ENCODE data around the gene CFAP126.
"Not testable (repeated sequence)": the region's sequence is repeated elsewhere in the genome, so short reads cannot be mapped to it uniquely, and the experiment has no call there.

The CFAP126 gene

DNA sequence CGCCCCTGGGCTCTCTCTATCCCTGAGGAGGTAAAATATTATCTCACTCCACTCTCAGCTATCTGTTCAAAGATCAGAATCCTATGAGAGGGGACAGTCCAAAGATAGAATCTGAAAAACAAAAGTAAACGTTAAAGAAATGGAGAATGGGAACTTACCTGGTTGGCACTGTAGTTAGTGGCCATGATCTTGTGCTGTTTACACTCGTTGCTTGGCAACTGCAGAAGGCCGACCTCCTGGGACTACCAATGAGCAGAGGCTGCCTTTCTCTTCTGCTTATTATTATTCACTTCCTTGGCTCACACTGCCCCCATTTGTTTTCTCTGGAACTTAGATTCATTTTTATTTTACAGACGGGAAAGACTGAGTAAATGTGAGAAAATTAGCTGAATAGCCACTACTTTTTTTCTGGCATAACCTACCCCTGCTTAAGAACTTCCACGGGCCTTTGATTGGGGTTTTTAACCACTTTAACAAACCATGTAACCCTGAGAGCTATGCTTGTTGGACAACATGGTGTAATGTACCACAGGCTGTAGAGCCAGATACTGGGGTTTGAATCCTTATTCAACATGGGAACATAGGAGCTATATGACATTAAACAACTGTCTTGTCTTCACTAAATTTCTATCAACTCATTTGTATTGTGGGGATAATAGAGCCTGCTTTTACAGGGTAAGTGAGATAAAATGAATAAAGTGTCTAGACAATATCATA, at the start of gene CFAP126:
Gene CFAP126, minus strand, starts transcription at position 193 of the 717 bp plus-strand sequence. Its CDS starts 8 bp downstream, at position 185.
- no peak for DNase-seq (ENCODE audit: low read depth in 2 of 2)

DNA sequence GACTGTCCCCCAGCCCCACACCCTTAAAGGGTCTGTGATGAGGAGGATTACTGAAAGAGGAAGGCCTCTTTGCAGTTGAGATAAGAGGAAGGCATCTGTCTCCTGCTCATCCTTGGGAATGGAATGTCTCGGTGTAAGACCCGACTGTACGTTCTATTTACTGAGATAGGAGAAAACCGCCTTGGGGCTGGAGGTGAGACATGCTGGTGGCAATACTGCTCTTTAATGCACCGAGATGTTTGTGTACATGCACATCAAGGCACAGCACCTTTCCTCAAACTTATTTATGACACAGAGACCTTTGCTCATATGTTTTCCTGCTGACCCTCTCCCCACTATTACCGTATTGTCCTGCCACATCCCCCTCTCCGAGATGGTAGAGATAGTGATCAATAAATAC, 45.4 kb upstream of the CFAP126 start:
- DNase-seq (ENCODE audit: low read depth in 2 of 2): not testable (repeated sequence)

GRCh38 chr1:161410636-161410970, 42.9 kb upstream of the CFAP126 start:
- DNase-seq (ENCODE audit: low read depth in 2 of 2): not testable (repeated sequence)

DNA sequence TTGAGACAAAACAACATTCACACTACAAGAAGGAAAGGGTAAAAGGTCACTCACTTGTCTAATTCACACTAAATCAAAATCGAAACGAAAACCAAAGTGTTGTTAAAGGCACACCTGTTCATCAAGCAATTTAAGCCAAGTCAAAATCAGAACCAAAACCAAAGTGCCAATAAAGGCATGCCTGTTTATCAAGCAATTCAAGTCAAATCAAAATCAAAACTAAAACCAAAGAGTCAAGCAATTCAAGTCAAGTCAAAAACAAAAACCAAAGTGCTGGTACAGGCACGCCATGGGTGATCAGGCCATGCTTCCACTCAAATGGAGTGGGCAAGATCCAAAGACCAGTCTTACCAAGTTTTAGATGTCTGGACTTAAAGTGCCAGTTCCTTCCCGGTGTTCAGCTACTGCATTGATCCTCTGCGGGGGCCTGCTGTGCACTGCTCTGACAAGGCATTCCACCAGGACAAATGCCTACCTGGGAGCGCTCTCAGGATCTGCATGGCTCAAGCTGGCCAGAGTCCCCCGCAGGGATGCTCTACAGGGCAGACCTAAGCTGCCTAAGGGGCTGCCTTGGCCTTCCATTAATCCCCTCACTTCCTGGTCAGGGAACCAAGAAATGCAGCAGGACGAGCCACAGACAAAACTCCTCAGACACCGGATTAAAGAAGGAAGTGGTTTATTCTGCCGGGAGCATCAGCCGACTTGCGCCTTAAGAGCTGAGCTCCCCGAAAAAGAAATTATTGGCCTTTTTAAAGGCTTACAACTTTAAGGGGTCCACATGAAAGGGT, 42.4 kb upstream of the CFAP126 start:
- not testable (repeated sequence) for DNase-seq (ENCODE audit: low read depth in 2 of 2)

DNA sequence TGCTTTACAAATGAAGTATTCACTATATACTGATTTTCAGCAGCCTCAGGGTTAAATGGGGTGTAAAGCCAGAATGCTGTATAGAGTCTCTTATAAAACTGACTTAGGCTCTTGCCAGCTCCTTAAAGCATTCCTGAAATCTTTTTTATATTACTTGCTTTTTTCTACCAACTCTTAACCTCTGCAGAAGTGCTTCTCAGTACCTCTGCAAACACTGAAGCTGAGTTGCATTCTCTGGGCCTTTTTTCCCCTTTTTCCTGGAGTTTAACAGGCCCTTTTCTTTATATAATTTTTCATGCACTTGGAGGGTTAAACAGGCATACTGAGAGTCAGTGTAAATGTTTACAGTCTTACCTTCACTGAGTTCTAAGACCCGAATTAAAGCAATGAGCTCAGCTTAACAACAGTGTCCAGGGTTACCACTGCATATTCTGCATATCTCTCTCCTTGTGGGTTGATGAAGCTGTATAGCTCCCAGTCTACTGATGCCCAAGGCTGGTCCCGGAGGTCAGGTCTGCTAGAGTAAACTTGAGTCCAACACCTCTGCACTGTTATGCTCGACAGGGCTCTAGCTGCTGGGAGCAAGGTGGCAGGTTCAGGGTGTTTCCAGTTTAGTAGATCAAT, 40.9 kb upstream of the CFAP126 start:
- DNase-seq (ENCODE audit: low read depth in 2 of 2): no peak

GRCh38 chr1:161407451-161407985, 39.8 kb upstream of the CFAP126 start:
- DNase-seq (ENCODE audit: low read depth in 2 of 2): no peak

GRCh38 chr1:161406551-161406950, 38.9 kb upstream of the CFAP126 start:
- not testable (repeated sequence) for DNase-seq (ENCODE audit: low read depth in 2 of 2)

- no peak for DNase-seq (ENCODE audit: low read depth in 2 of 2)
Observed at GRCh38 chr1:161404051-161404597, 36.4 kb upstream of the CFAP126 start.

GRCh38 chr1:161402446-161402845, 34.8 kb upstream of the CFAP126 start:
- no peak for DNase-seq (ENCODE audit: low read depth in 2 of 2)

DNA sequence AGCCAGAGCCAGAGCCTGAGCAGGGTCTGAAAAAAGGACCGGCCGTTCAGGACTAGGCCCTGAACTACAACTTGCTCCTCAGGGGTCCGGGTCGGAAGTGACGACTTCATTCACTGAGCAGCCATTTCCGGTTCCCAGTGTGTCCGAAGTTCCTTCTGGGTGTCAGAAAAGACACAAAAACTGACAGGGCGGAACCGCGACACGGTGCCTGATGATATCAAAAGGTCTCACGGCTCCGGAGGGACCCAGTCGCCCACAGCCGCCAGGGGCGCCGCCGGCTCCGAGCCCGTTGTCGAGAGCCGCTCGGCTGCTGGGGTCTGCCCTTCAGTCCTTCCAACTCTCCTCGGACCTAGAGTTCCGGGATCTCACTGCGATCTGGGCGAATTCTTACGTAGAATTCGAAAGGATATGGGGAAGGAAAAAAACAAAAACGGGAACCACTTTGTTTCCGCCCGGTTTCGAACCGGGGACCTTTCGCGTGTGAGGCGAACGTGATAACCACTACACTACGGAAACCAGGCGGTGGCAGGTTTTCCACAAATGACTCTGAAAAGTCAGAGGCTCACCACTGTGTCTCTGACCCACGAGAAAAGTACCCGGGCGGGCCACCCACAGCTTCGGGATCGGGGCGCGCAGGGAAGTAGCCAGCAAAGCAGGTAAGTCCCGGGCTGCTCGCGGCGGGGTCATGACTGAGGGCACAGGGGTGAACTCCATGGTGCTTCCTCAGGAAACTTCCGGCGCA, 31.8 kb upstream of the CFAP126 start:
- peak; percentile 87 to 89 for DNase-seq (ENCODE audit: low read depth in 2 of 2)

- no peak for DNase-seq (ENCODE audit: low read depth in 2 of 2)
Observed at GRCh38 chr1:161398900-161399256, 31.2 kb upstream of the CFAP126 start.

DNA sequence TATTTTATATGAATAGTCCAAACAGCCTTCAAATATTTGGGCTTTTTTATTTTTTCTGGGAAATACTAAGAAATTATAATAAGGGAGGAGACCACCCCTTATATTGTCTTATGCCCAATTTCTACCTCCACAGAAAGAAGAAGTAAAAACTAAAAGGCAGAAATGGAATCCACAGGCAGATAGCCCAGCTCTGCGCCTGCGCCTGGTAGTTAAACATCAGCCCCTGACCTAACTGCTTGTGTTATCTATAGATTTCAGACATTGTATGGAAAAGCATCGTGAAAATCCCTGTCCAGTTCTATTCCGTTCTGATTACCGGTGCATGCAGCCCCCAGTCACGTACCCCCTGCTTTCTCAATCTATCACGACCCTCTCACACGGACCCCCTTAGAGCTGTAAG, 29.4 kb upstream of the CFAP126 start:
- not testable (repeated sequence) for DNase-seq (ENCODE audit: low read depth in 2 of 2)

- DNase-seq (ENCODE audit: low read depth in 2 of 2): no peak
Observed at GRCh38 chr1:161393151-161393550, 25.5 kb upstream of the CFAP126 start.

DNA sequence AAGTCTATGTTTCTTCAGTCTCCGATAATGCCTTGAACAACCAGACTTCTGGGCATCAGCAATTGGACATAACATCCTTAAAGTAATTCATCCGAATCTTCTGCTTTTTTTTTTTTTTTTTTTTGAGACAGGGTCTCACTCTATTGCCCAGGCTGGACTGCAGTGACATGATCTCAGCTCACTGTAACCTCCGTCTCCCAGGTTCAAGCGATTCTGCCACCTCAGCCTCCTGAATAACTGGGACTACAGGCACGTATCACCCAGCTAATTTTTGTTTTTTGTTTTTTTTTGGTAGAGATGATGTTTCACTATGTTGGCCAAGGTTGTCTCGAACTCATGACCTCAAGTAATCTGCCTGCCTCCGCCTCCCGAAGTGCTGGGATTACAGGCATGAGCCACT, 23.9 kb upstream of the CFAP126 start:
- no peak for DNase-seq (ENCODE audit: low read depth in 2 of 2)

DNA sequence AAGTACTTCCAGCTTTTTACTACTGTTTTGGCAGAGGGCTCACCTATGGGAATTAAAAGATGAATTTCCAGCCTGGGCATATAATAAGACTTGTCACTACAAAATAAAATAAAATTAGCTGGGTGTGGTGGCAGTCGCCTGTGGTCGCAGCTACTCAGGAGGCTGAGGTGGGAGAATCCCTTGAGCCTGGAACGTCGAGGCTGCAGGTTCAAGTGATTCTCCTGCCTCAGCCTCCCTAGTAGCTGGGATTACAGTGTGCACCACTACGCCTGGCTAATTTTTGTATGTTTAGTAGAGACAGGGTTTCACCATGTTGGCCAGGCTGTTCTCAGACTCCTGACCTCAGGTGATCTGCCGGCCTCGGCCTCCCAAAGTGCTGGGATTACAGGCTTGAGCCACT, 23.5 kb upstream of the CFAP126 start:
- DNase-seq (ENCODE audit: low read depth in 2 of 2): not testable (repeated sequence)

- no peak for DNase-seq (ENCODE audit: low read depth in 2 of 2)
Observed at GRCh38 chr1:161390559-161390858, 22.8 kb upstream of the CFAP126 start.

DNA sequence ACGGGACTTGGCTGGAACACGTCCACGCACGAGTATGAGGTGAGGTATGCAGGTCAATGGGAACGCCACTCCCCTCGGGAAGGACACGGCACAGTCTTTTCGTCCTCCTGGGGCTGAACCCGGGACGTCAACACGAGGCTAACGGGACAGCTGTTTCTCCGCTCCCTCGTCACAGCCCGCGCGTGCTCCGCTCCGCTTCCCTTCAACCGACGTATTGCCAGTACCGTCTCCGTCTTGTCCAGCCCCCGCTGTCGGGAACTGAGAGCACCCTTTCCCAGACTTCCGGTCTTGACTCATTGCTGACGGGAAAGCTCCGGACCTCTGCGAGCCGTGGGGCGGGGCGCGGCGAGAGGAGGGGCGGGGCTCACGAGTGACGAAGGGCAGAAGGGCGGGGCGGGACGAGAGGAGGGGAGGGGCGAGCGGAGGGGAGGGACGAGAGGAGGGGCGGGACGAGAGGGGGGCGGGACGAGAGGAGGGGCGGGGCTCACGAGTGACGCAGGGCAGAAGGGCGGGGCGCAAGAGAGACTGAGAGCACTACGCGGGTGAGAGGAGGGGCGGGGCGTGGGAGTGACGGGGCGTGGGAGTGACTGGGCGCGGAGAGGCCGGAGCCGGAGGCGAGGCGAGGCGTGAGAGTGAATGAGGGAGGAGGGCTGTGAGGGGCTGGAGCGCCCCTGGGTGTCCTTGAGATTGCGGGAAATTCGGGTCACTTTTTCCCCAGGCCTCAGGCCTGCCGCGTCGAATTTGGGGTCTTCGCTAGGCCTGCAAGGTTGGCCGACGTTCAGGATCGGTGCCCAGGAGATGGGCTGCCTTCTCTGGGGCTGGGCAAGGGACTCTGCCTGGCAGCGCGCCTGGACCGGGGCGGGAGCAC, 22.2 kb upstream of the CFAP126 start:
- peak; percentile 87 to 91 for DNase-seq (ENCODE audit: low read depth in 2 of 2)

DNA sequence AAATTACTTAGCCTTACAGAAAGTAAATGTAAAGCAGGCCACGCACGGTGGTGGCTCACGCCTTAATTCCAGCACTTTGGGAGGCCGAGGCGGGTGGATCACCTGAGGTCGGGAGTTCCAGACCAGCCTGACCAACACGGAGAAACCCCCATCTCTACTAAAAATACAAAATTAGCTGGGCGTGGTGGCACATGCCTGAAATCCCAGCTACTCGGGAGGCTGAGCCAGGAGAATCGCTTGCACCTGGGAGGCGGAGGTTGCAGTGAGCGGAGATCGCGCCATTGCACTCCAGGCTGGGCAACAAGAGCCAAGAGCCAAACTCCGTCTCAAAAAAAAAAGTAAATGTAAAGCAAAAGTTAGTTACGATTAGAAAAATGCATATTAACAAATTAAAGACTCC, 21.5 kb upstream of the CFAP126 start:
- DNase-seq (ENCODE audit: low read depth in 2 of 2): not testable (repeated sequence)

DNA sequence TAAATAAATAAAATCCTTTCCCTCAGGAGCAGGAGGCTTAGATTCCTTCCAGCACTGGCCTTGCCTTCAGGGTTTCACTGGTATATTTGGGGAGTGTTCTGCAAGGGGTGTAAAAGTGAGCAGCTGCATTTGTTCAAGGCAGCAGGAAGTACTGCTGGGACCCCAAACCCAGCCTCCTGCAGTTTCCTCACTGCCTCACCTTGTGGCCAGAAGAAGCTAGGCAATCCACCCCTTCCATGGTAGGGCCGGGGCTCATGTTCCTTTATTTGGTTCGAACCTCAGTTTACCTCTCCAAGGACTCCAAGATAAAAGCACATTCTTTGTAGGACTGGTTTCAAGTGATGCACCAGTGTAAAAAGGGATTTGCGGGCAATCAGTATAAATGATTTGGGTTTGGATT, 21.0 kb upstream of the CFAP126 start:
- no peak for DNase-seq (ENCODE audit: low read depth in 2 of 2)

DNA sequence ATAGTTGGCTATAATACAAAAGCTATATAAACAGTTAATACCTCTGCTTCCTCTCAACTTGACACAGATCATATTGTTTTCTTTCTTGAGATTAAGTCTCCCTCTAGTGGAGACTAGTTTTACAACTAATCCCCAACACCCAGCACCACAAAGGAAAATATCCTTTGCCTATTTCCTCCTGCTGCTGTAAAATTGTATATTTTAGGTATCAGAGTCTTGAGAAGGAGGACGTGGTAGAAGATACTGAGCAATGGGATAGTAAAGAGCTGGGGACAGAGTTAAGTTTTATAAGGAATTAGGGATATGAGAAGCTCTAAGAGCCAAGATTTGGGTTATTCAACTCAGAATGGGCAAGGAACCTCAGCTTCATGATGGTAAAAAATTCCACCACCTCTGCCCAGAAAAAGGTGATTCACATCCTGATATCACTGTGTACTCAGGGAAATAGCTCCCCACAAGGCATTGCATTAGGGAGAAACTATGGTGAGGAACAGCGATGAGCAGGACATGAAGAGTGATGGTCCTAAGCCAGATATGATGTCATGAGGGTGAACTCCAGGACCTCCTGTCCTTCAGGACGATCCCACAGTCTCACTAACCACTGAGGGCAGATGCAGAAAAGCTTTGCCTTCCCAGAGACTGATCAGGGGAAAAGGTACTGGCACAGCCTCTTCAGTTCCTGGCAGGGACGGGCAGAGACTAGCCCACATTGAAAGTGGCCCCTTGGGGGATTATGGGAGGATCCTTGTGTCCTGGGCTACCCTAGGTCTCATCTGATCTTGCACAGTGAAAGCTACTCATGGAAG, 14.7 kb upstream of the CFAP126 start:
- no peak for DNase-seq (ENCODE audit: low read depth in 2 of 2)
